ENCODE measurements around the gene RFC4.

Gene RFC4

DNA sequence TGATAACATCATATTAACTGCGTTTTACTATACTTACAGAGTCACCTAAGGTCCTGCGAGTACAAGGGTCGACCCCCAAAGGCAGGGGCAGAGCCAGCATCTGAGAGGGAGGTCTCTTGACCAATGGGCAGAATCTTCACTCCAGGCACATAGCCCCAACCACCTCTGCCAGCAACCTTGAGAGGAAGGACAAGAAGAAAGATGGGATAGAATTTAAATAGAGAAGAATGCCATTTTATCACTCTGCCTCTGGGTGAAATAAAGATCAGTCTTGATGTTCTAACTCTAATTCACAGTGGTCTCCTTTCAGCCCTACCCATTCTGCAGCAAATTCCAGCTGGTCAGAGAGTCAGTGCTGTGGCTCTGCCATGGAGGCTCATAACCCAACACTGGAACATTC, 62.6 kb downstream of the RFC4 start:
- DNase-seq (ENCODE audit: low spot score), result no peak

DNA sequence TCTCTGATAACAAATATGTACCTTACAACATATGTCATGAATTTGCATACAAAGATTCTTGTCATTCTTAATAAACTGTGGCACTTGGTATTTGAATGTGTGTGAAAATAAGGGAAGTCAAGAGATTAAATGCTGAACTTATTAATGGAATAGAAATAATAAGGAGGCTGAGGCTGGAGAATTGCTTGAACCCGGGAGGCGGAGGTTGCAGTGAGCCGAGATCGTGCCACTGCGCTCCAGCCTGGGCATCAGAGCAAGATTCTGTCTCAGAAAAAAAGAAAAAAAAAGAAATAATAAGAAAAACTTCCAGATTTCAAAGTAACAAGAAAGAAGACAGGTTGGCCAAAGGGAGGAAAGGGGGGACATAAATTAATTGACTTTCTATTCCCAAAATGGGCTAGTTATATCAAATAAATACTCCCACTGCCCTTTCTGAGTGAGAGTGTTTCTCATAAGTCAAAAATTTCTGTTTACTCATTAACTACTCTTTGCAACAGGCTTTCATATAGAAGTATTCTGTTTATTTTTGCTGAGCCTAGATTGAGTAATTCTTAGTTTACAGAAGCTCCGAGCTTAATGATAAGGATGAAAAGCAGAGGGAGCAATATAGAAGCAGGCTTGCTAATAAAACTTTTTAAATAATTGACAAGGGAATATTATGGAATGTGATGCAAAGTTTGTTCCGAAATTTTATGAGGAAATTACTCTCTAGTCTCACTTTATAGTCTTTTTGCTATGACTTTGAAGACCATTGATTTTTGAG, 63.5 kb downstream of the RFC4 start:
- DNase-seq (ENCODE audit: low spot score), result no peak

All from iPS-NIHi11 (cell line).